Natural killer cell treated with Interleukin-12 subunit alpha and Interleukin-12 subunit beta and Interleukin-15 and Interleukin-18, amount 100 ng/mL, for 72 hours (primary cell): ENCODE data around the gene NPTX1. TPM values are rescaled to one million over a fixed set of nuclear protein-coding genes. Genes with fewer than 3 reads are reported as not detected.

Experiments
- ATAC-seq, 2 donors: fragments of 150-1000 bp; cut with Tn5 transposase in 1 of 2; sonication (Bioruptor Pico), chemical (Tn5 transposase) in 1 of 2; 2 replicates each; pipeline ENCODE4 v1.10.0; 2021
- DNase-seq: peaks from one replicate; pipeline ENCODE4 v3.0.0; 2022; ENCODE audit warnings: low spot score
- H3K27ac Mint-ChIP-seq, 2 donors: 1 replicate in 1 of 2; 2 replicates in 1 of 2; pipeline ENCODE4 v1.8.0; 2022; ENCODE audit warnings: mixed read lengths in 2 of 2, mild to moderate bottlenecking in 1 of 2, moderate library complexity in 1 of 2
- H3K27me3 Mint-ChIP-seq, 2 donors: 1 replicate in 1 of 2; 2 replicates in 1 of 2; pipeline ENCODE4 v1.8.0; 2022; ENCODE audit warnings: mixed read lengths in 2 of 2
- H3K36me3 Mint-ChIP-seq: one replicate; pipeline ENCODE4 v1.8.0; 2022; ENCODE audit warnings: mixed read lengths
- H3K4me1 Mint-ChIP-seq, 2 donors: 1 replicate in 1 of 2; 2 replicates in 1 of 2; pipeline ENCODE4 v1.8.0; 2022; ENCODE audit warnings: low read depth in 2 of 2, mixed read lengths in 2 of 2, mild to moderate bottlenecking in 1 of 2
- H3K4me3 Mint-ChIP-seq: one replicate; pipeline ENCODE4 v1.8.0; 2022; ENCODE audit warnings: mixed read lengths
- H3K9me3 Mint-ChIP-seq: 2 replicates; pipeline ENCODE4 v1.8.0; 2022; ENCODE audit warnings: mixed read lengths
- total RNA-seq, 2 donors: library from RNA; stranded (reverse); gene quantifications; one replicate each; pipeline ENCODE4 v1.2.3, GENCODE V29; 2022

The NPTX1 gene
- total RNA-seq, 2 donors from 2014 or later: 0.38 to 0.92 TPM

- H3K36me3 Mint-ChIP-seq: no peaks in the 10 kb centered on the region
- ATAC-seq: no peak
Observed at GRCh38 chr17:80432350-80432955, 44.0 kb downstream of the NPTX1 start.

GRCh38 chr17:80431246-80432195 is 44.9 kb downstream of the NPTX1 start:
- H3K27me3 Mint-ChIP-seq: no peaks in the 10 kb centered on the region
- H3K36me3 Mint-ChIP-seq: no peaks in the 10 kb centered on the region
- peaks cover 0 to 9% of the 10 kb centered on the region in 2 donors for H3K4me1 Mint-ChIP-seq
- H3K9me3 Mint-ChIP-seq: no peaks in the 10 kb centered on the region
- H3K27ac Mint-ChIP-seq: no peak overlapping the region
- DNase-seq: no peak
- ATAC-seq: no peak
- no peak overlapping the region for H3K4me3 Mint-ChIP-seq

More at GRCh38 chr17:80432350-80432955, 44.0 kb downstream of the NPTX1 start:
- Mint-ChIP-seq H3K27me3 (no peaks in the 10 kb centered on the region), H3K9me3 (no peaks in the 10 kb centered on the region), H3K4me1 (peaks cover 0 to 5% of the 10 kb centered on the region in 2 donors), H3K27ac (no peak overlapping the region), H3K4me3 (no peak overlapping the region)
- DNase-seq: no peak

- H3K9me3 Mint-ChIP-seq: no peaks in the 10 kb centered on the region
- no peak overlapping the region for H3K4me3 Mint-ChIP-seq
- DNase-seq: no peak
- H3K27ac Mint-ChIP-seq: no peak overlapping the region
- H3K36me3 Mint-ChIP-seq: no peaks in the 10 kb centered on the region
- ATAC-seq: no peak
- H3K4me1 Mint-ChIP-seq: peaks cover 0 to 7% of the 10 kb centered on the region in 2 donors
- H3K27me3 Mint-ChIP-seq: no peaks in the 10 kb centered on the region
Observed at GRCh38 chr17:80430446-80431245, 45.8 kb downstream of the NPTX1 start.

GRCh38 chr17:80429356-80430275 is 46.8 kb downstream of the NPTX1 start:
- Mint-ChIP-seq H3K9me3 (no peaks in the 10 kb centered on the region), H3K27ac (no peak overlapping the region), H3K4me1 (peaks cover 0 to 7% of the 10 kb centered on the region in 2 donors), H3K36me3 (no peaks in the 10 kb centered on the region), H3K27me3 (no peaks in the 10 kb centered on the region), H3K4me3 (no peak overlapping the region)
- ATAC-seq (no peak), DNase-seq (no peak)

- Mint-ChIP-seq H3K4me1 (peaks cover 0 to 9% of the 10 kb centered on the region in 2 donors), H3K36me3 (no peaks in the 10 kb centered on the region), H3K4me3 (no peak overlapping the region), H3K27ac (no peak overlapping the region), H3K9me3 (no peaks in the 10 kb centered on the region), H3K27me3 (no peaks in the 10 kb centered on the region)
- no peak for DNase-seq
- ATAC-seq: no peak
Observed at GRCh38 chr17:80428796-80429195, 47.6 kb downstream of the NPTX1 start.

- Mint-ChIP-seq H3K36me3 (no peaks in the 10 kb centered on the region), H3K9me3 (no peaks in the 10 kb centered on the region), H3K27me3 (no peaks in the 10 kb centered on the region), H3K4me1 (peaks cover 0 to 9% of the 10 kb centered on the region in 2 donors), H3K4me3 (no peak overlapping the region), H3K27ac (no peak overlapping the region)
- ATAC-seq (no peak), DNase-seq (no peak)
Observed at GRCh38 chr17:80428363-80428762, 48.0 kb downstream of the NPTX1 start.

- DNase-seq (no peak), ATAC-seq (no peak)
- H3K27ac Mint-ChIP-seq: no peak overlapping the region
- no peaks in the 10 kb centered on the region for H3K9me3 Mint-ChIP-seq
- H3K36me3 Mint-ChIP-seq: no peaks in the 10 kb centered on the region
- H3K4me1 Mint-ChIP-seq: peaks cover 0 to 9% of the 10 kb centered on the region in 2 donors
- no peaks in the 10 kb centered on the region for H3K27me3 Mint-ChIP-seq
- H3K4me3 Mint-ChIP-seq: no peak overlapping the region
Observed at GRCh38 chr17:80427366-80428282, 48.8 kb downstream of the NPTX1 start.

- Mint-ChIP-seq H3K9me3 (no peaks in the 10 kb centered on the region), H3K27me3 (no peaks in the 10 kb centered on the region), H3K27ac (peak overlapping the region in 1 of 2 donors; percentile 71), H3K4me3 (no peak overlapping the region), H3K4me1 (peaks cover 0 to 9% of the 10 kb centered on the region in 2 donors), H3K36me3 (no peaks in the 10 kb centered on the region)
- ATAC-seq (peak; percentile 86 to 91), DNase-seq (peak; percentile 84)
Observed at GRCh38 chr17:80426671-80427326, 49.6 kb downstream of the NPTX1 start.

- no peak for ATAC-seq
- peaks cover 0 to 9% of the 10 kb centered on the region in 2 donors for H3K4me1 Mint-ChIP-seq
Observed at GRCh38 chr17:80425835-80426426, 50.5 kb downstream of the NPTX1 start.

GRCh38 chr17:80424878-80425765 is 51.3 kb downstream of the NPTX1 start:
- ATAC-seq (no peak), DNase-seq (no peak)
- Mint-ChIP-seq H3K27ac (no peak overlapping the region), H3K4me1 (peaks cover 2 to 9% of the 10 kb centered on the region in 2 donors), H3K4me3 (no peak overlapping the region), H3K9me3 (no peaks in the 10 kb centered on the region), H3K36me3 (no peaks in the 10 kb centered on the region), H3K27me3 (no peaks in the 10 kb centered on the region)

More at GRCh38 chr17:80425835-80426426, 50.5 kb downstream of the NPTX1 start:
- no peaks in the 10 kb centered on the region for H3K9me3 Mint-ChIP-seq
- peak overlapping the region in 1 of 2 donors; percentile 71 for H3K27ac Mint-ChIP-seq
- no peak for DNase-seq
- H3K27me3 Mint-ChIP-seq: no peaks in the 10 kb centered on the region
- no peaks in the 10 kb centered on the region for H3K36me3 Mint-ChIP-seq
- no peak overlapping the region for H3K4me3 Mint-ChIP-seq

GRCh38 chr17:80424261-80424660 is 52.1 kb downstream of the NPTX1 start:
- DNase-seq (no peak), ATAC-seq (no peak)
- no peaks in the 10 kb centered on the region for H3K27me3 Mint-ChIP-seq
- H3K36me3 Mint-ChIP-seq: peaks cover 5% of the 10 kb centered on the region
- no peak overlapping the region for H3K27ac Mint-ChIP-seq
- H3K4me3 Mint-ChIP-seq: no peak overlapping the region
- H3K4me1 Mint-ChIP-seq: peaks cover 9 to 10% of the 10 kb centered on the region in 2 donors
- no peaks in the 10 kb centered on the region for H3K9me3 Mint-ChIP-seq
